Endothelial cell of umbilical vein (primary cell): ENCODE measurements around the gene SMG9. TPM values are rescaled to one million over a fixed set of nuclear protein-coding genes. Genes with fewer than 3 reads are reported as not detected.

Experiments
- BruUV-seq: library from RNA; stranded (reverse); fragments of 400-500 nt; replicated peaks from 2 replicates; lab custom pipeline; 2021; lab: Mats Ljungman, UMichigan
- CTCF ChIA-PET: fragments of 300-600, 350-600 bp; sonication (Branson Sonifier 250); formaldehyde crosslinking; loops from one replicate; lab custom pipeline; 2021; ENCODE audit warnings: antibody characterized with exemption, inconsistent platforms; lab: Charles Lee
- POLR2A ChIA-PET: fragments of 300-600, 350-600 bp; sonication (Branson Sonifier 250); formaldehyde crosslinking; loops from one replicate; lab custom pipeline; 2021; ENCODE audit warnings: antibody characterized with exemption, inconsistent platforms; lab: Charles Lee
- DNase-seq: peaks from one replicate; pipeline ENCODE4 v3.0.0-alpha.2; 2011; ENCODE audit warnings: low read depth, low spot score
- FAIRE-seq: peaks from 2 replicates; lab custom pipeline; 2011; peaks lifted over from hg19 to GRCh38; lab: Jason Lieb, UNC
- H2AFZ ChIP-seq: 2 replicates; pipeline ENCODE4 v1.6.0; 2012; ENCODE audit warnings: low read depth, low read length, control low read depth, inconsistent platforms
- H3K27ac ChIP-seq: 2 replicates; pipeline ENCODE4 v1.5.1; 2011; ENCODE audit warnings: low read depth, mild to moderate bottlenecking, control low read depth, low read length, moderate library complexity; ENCODE audit not compliant: insufficient read depth
- H3K27me3 ChIP-seq, 2 experiments: 2 replicates each; pipeline versions ENCODE4 v1.6.0 to v1.6.1; 2011; ENCODE audit warnings: low read length in 2 of 2, mixed read lengths in 1 of 2; ENCODE audit not compliant: control insufficient read depth in 2 of 2, insufficient read depth in 2 of 2
- H3K36me3 ChIP-seq, 2 experiments: 2 replicates in 1 of 2; 3 replicates in 1 of 2; pipeline ENCODE4 v1.5.1; 2011; ENCODE audit warnings: low read length in 2 of 2, mild to moderate bottlenecking in 1 of 2, moderate library complexity in 1 of 2; ENCODE audit not compliant: control insufficient read depth in 2 of 2, insufficient read depth in 2 of 2; ENCODE audit errors: extremely low read depth in 1 of 2
- H3K4me1 ChIP-seq: 3 replicates; pipeline ENCODE4 v1.5.1; 2011; ENCODE audit warnings: mild to moderate bottlenecking, low read length; ENCODE audit not compliant: control insufficient read depth, insufficient read depth; ENCODE audit errors: extremely low read depth
- H3K4me2 ChIP-seq: 2 replicates; pipeline ENCODE4 v1.6.1; 2011; ENCODE audit warnings: low read length, control low read depth, mixed read lengths; ENCODE audit not compliant: insufficient read depth
- H3K4me3 ChIP-seq, 3 experiments: fragments of 200-600 bp in 1 of 3; sonication (generic), shearing (Covaris generic) in 1 of 3; replicated peaks in 1 of 3; 2 replicates each; pipeline ENCODE4 v1.5.1; 2011 to 2016; ENCODE audit warnings: control low read depth in 3 of 3, low read length in 3 of 3, mild to moderate bottlenecking in 2 of 3, inconsistent platforms in 1 of 3, low read depth in 1 of 3, moderate library complexity in 1 of 3; ENCODE audit not compliant: insufficient read depth in 1 of 3
- H3K79me2 ChIP-seq: 2 replicates; pipeline ENCODE4 v1.6.0; 2012; ENCODE audit warnings: low read length, inconsistent platforms; ENCODE audit not compliant: control insufficient read depth, insufficient read depth
- H3K9ac ChIP-seq: replicated peaks from 2 replicates; pipeline ENCODE3; 2011; ENCODE audit warnings: low read length, control low read depth; ENCODE audit not compliant: insufficient read depth; ENCODE audit errors: extremely low read depth
- H3K9me1 ChIP-seq: replicated peaks from 3 replicates; pipeline ENCODE4 v1.6.0; 2011; ENCODE audit warnings: mild to moderate bottlenecking, low read length; ENCODE audit not compliant: control insufficient read depth, insufficient read depth; ENCODE audit errors: extremely low read depth
- H3K9me3 ChIP-seq: replicated peaks from 2 replicates; pipeline ENCODE4 v1.5.1; 2012; ENCODE audit warnings: low read length, inconsistent platforms; ENCODE audit not compliant: control insufficient read depth, insufficient read depth
- H4K20me1 ChIP-seq: replicated peaks from 2 replicates; pipeline ENCODE3; 2011; ENCODE audit warnings: mild to moderate bottlenecking, low read length; ENCODE audit not compliant: control insufficient read depth, insufficient read depth; ENCODE audit errors: extremely low read depth
- CTCF ChIP-seq, 2 donors: IDR thresholded peaks; 1 replicate in 1 of 2; 2 replicates in 1 of 2; pipeline ENCODE4 v1.5.1; 2011; ENCODE audit warnings: low read length in 2 of 2, mild to moderate bottlenecking in 2 of 2, moderate library complexity in 2 of 2, control low read depth in 1 of 2, inconsistent platforms in 1 of 2, low read depth in 1 of 2; ENCODE audit not compliant: insufficient read depth in 1 of 2; ENCODE audit errors: extremely low read depth in 1 of 2
- EZH2 ChIP-seq: IDR thresholded peaks from 2 replicates; pipeline ENCODE4 v1.6.1; 2012; ENCODE audit warnings: borderline replicate concordance, low read depth, mild to moderate bottlenecking, moderate library complexity, low read length, inconsistent platforms; ENCODE audit not compliant: severe bottlenecking
- FOS ChIP-seq: IDR thresholded peaks from 2 replicates; pipeline ENCODE4 v1.6.1; 2011; ENCODE audit warnings: mild to moderate bottlenecking, low read length, moderate library complexity, borderline replicate concordance; ENCODE audit not compliant: insufficient read depth
- GATA2 ChIP-seq: IDR thresholded peaks from 2 replicates; pipeline ENCODE4 v1.7.0; 2011; ENCODE audit warnings: low read depth, mild to moderate bottlenecking, moderate library complexity, mixed read lengths, low read length; ENCODE audit not compliant: insufficient read length, insufficient read depth
- JUN ChIP-seq: IDR thresholded peaks from 2 replicates; pipeline ENCODE4 v1.6.1; 2011; ENCODE audit warnings: borderline replicate concordance, low read depth; ENCODE audit not compliant: insufficient read length, insufficient read depth
- MYC ChIP-seq: IDR thresholded peaks from one replicate; pipeline ENCODE4 v1.6.1; 2011; ENCODE audit warnings: mild to moderate bottlenecking, low read depth, low read length
- POLR2A ChIP-seq: IDR thresholded peaks from 2 replicates; pipeline ENCODE4 v1.6.1; 2012; ENCODE audit warnings: low read depth, mild to moderate bottlenecking, control low read depth, low read length
- POLR2AphosphoS5 ChIP-seq: IDR thresholded peaks from 2 replicates; pipeline ENCODE4 v1.6.1; 2012; ENCODE audit warnings: low read depth, mild to moderate bottlenecking, control low read depth, low read length, moderate library complexity; ENCODE audit not compliant: insufficient read depth
- dilution Hi-C: fragments of 300-500 bp; cut with MboI; formaldehyde crosslinking; loops from one replicate; pipeline ENCODE4 v1.15.0; 2019; ENCODE audit warnings: low sequenced_read_pairs; ENCODE audit not compliant: extremely low pct_ligation_motif_present
- intact Hi-C: fragments of 100-400 bp; cut with micrococcal nuclease; formaldehyde crosslinking; loops from one replicate; pipeline ENCODE4 v1.10.0; 2022
- polyA plus RNA-seq, 4 experiments: library from polyadenylated mRNA; depleted of rRNA in 3 of 4; stranded (reverse) in 3 of 4; unstranded in 1 of 4; fragments of >200 nt; gene quantifications; 2 replicates each; pipeline versions ENCODE4 v1.2.1 to v1.2.3, GENCODE V29; 2011 to 2012; ENCODE audit warnings: missing spikeins in 1 of 4
- total RNA-seq: library from RNA; stranded (reverse); gene quantifications from 2 replicates; pipeline ENCODE4 v1.2.3, GENCODE V29; 2021
- TF ChIP-seq, protein P1 (sequence below): IDR thresholded peaks from 2 replicates; pipeline ENCODE4 v1.6.1; 2011; ENCODE audit not compliant: insufficient read depth, insufficient read length

SMG9 gene
- total and polyA plus RNA-seq, 2 donors (not counting 3 experiments of a cell fraction or from before 2014, with no cell fraction given), result 25.5 to 45.0 TPM

GRCh38 chr19:43741075-43741825 is 13.5 kb downstream of the SMG9 start:
- dilution Hi-C loops, result no loop called here
- Histone ChIP-seq H4K20me1 (no peaks in the 10 kb centered on the region), H3K9ac (no peak overlapping the region), H3K79me2 (no peaks in the 10 kb centered on the region), H3K4me2 (no peak overlapping the region), H3K4me1 (peaks cover 3% of the 10 kb centered on the region), H3K9me3 (no peaks in the 10 kb centered on the region), H3K36me3 (peaks cover 15 to 40% of the 10 kb centered on the region in 2 experiments), H3K27ac (no peak overlapping the region), H2AFZ (no peak overlapping the region), H3K4me3 (no peak overlapping the region), H3K27me3 (no peaks in the 10 kb centered on the region), H3K9me1 (no peaks in the 10 kb centered on the region)
- no TSS peak for BruUV-seq
- CTCF ChIA-PET, result interaction anchor here (1.0 to 1.5 kb wide), 2 partner anchors 25 to 33 kb away, joined by 3 to 4 read pairs; no protein-coding TSS in a partner anchor
- TF ChIP-seq FOS (no peak), POLR2AphosphoS5 (no peak), MYC (no peak), JUN (no peak), CTCF (IDR thresholded peaks at IDR 0.05; ENCODE audit: extremely low read depth in 1 of 2, insufficient read depth in 1 of 2, low read depth in 1 of 2, low read length in 2 of 2) (no peak), GATA2 (no peak), EZH2 (no peak), POLR2A (no peak)
- TF ChIP-seq, protein P1, sequence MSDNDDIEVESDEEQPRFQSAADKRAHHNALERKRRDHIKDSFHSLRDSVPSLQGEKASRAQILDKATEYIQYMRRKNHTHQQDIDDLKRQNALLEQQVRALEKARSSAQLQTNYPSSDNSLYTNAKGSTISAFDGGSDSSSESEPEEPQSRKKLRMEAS, result no peak
- POLR2A ChIA-PET, result no interaction called here
- FAIRE-seq, result no peak
- intact Hi-C loops, result no loop called here
- no peak for DNase-seq
